NOMO-1 treated with dmso at 0.1 percent for 144 hours (cell line): ENCODE results near the gene ABCC10.
A peak's percentile ranks its signal among the peaks of the same experiment; 100 is the strongest.

ENCODE experiments used
- DNase-seq: peaks from one replicate; lab custom pipeline; 2025; ENCODE audit not compliant: unreplicated experiment; lab: John Stamatoyannopoulos, UW

Gene ABCC10

DNA sequence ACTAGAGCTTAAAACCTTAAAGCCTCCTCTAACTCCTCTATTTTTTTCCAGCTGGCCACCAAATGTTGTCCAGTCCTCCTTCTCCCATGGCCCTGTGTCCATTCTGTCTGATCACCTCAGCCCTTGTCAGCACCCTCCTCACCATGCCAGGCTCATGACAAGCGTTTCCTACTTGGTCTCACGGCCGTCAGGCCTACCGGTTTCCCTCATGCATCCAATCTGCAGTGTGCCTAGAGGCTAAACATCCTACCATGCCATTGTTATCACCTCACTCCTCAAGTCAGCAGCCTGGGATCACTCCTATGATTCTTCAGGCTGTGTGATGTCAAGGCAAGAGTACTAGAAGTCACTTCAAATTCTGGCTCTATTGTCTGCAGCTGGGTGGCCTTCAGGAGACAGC is 40.4 kb downstream of the ABCC10 start:
- no peak for DNase-seq

DNA sequence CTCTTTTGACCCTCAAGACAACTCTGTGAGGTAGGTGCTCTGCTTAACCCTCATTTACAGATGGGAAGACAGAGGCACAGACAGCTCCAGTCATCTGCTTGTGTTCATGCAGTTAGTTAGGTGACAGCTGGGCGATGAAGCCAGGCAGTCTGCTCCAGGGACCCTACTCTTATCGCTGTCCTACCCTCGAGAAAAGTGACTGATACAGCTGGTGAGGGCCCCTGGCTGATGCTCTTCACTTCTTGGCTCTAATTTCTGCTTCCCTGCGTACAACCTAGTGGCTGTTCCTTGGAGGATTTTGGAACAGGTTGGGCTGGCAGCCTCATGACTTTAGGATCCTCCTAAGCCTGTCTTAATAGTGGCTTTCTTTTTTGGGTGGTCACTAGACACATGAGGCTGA is 40.9 kb downstream of the ABCC10 start:
- no peak for DNase-seq

DNA sequence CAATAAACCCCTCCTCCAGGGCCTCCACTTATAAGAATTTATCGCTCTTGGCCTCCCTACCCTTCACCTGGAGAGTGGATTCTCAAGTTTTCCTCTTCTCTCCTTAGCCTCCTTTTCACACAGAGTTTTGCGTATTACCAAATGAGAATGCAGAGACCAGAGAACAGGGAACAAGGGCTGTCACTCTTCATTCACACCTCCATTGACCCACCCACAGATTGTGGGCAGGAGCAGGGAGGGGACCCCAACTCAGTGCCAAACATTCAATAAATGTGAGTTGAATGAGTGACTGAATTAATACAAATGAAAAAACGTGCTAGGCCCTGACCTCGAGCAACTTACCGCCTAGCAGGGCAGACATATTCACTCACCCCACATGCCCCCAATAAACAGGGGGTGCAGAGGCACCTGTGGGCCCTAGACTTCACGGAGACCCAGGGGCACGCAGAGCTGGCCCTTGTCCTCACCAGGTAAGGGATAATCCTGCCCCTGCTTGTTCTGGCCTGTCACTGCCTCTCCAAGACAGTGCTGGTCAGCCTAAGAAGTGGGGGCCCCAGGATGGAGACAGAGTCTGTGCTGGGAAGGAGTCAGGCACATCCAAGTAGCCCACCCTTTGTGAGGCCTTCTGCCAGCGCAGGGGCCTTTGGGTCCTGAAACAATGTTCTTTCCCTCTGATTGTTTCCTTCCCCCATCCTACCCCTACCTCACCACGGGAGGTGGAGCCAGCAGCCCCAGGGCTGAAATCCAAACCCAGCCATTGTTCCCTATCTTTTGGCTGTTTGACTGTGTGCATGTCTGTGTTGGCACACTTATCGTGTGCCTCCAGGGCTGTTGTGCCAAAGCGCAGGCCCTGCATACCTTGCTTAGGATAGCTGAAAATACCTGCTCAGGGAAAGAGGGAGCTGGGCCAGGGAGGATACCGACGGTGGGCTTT is 41.7 kb downstream of the ABCC10 start:
- DNase-seq: no peak

DNA sequence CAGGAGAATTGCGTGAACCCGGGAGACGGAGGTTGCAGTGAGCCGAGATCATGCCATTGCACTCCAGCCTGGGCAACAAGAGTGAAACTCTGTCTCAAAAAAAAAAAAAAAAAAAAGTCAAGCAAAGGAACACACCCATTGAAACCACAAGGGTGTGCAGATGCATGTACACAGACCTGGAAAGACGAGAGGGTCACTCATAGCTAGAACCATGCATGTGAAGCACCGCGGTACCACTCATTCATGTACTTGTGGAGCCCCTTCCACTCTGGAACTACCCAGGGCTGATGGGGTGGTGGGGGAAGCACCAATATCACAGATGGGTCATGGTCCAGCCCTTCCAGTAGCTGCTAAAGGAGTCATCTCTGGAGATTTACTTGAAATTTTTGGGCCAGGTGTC is 42.6 kb downstream of the ABCC10 start:
- DNase-seq: no peak

- no peak for DNase-seq
Observed at GRCh38 chr6:43471399-43471798, 44.1 kb downstream of the ABCC10 start.

GRCh38 chr6:43472515-43472914 is 45.2 kb downstream of the ABCC10 start:
- DNase-seq: no peak

GRCh38 chr6:43475516-43475915 is 48.2 kb downstream of the ABCC10 start:
- no peak for DNase-seq

DNA sequence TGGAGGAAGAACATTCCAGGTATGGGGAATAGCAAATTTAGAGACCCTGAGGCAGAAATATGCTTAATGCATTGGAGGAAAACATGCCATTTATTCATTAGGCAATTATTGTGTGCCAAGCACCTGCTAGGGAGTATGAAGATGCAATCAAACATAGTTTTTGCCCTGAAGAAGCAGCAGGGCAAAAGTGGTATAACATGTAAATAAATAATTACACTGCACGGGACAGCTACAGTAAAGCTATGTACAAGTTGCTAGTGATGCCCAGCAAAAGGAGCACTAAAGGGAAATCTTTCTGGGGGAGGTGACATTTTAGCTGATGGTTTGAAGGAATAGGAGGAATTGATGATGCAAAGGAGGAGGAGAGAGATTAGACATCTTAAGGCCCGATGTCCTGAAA is 49.4 kb downstream of the ABCC10 start:
- DNase-seq: no peak

GRCh38 chr6:43477235-43478007 is 50.1 kb downstream of the ABCC10 start, which contains the start of gene TJAP1:
Gene TJAP1, plus strand, starts transcription at chr6:43477570. Its CDS starts 21,432 bp downstream, at chr6:43499002.
- DNase-seq: peak; percentile 69

DNA sequence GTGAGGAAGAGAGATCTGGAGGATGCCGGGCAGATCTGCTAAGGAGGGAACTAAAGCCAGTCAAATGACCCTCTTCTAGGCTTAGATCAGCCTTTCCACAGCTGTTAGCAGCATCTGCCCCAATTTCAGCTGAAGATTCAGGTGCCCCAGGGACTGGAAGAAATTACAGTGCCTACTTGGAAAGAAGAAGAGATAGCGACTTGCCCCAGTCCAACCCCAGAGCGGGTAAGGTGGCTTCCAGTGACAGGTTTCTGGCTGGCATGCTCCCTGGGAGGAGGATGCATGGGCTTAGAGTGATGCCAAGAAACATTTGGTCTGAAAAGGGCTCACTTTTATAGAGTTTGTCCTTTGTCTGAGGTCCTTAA is 50.6 kb downstream of the ABCC10 start:
- DNase-seq: peak; percentile 5

GRCh38 chr6:43481075-43481474 is 53.7 kb downstream of the ABCC10 start:
- no peak for DNase-seq

DNA sequence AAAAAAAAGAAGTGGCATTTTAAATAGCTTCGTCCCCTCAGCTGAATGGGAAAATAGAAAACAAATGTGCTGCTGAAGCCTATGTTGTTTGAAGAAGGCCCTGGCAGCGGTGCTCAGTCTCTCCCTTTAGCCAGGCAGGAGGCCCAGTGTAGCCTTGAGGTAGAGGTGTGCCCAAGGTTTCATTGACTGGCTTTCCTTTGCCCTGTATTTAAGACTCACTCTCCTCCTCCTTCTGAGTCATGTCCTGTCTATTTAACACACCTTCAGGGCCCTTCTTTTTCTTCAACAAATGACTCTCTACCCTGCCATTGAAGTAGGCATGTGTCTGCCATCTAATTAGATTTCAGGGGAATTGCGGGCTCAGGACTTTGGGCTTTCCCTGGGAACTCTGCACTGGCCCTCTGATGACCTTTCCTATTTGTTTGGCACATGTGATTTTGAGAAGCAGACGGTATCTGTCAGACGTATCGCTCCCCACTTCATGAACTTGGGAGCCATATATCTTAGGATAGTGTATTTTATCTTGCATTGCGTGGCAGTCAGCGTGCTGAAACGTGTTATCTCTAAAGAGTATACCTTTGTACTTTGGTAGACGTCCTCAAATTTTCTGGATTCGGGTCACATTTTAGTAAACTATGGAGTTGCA is 54.4 kb downstream of the ABCC10 start:
- DNase-seq: no peak

DNA sequence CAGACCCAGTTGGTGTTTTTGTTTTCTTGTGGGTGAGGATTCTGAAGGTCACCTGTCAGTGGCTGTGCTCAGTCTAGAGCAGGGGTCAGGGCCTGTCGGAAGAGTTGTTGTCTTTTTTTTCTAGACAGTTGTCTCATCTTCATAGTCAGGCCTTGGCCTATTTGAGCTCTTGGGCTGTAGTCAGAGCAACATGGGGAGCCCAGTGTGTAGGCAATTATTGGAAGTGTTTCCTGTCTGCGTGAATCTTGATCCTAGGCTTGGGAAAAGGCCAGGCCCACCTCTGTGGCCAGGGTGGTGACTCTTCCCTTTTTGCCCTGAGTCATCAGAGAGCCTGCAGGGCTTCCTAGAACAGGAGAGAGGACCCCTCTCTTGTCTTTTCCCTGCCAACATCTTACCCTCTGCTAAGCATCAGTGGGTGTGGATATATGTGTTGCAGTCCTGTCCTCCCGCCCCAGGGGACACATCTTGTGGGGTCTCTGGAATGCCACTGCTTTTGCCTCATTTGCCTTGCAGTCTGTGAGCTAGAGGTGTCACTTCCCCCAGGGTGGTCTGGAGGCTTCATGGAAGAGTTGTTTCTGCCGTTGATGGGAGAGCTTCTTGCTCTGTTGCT is 61.4 kb downstream of the ABCC10 start:
- no peak for DNase-seq

DNA sequence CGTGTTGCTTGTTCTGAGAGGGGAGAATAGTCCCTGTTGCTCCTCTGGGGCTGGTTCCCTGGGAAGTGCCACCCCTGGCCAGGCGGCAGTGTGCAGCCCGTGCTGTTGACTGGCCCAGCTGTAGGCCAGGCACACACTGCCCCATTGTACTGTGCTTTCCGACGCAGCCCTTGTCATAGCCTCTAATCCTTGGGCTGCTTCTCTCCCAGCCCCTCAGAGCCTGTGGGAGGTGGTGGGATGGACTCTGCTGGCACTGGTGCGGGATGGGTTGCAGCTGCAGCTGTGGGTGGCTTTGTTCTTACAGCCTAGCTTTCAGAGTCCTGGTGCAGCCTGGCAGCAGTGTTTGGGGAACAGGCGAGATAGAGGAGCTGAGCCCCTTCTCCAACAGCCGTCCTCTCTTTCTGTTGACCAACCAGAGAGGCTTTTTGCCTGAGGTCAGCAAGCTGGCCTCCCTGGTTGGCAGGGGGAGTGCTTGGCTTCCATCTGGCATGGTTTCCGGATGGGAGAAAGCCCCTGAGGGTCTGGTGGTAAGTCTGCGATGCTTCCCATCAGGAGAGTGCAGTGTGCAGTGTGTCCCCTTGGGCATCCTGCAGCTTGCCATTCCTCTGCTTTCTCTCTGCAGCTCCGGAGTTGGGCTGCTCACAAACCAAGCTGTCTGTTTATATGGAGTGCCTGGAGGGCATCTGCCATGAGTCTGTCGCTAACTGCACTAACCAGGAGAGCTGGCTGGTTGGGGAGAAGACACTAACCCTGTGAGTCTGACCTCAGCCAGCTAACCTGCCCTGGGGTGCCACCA is 62.1 kb downstream of the ABCC10 start:
- no peak for DNase-seq

GRCh38 chr6:43490523-43490939 is 63.2 kb downstream of the ABCC10 start:
- no peak for DNase-seq

DNA sequence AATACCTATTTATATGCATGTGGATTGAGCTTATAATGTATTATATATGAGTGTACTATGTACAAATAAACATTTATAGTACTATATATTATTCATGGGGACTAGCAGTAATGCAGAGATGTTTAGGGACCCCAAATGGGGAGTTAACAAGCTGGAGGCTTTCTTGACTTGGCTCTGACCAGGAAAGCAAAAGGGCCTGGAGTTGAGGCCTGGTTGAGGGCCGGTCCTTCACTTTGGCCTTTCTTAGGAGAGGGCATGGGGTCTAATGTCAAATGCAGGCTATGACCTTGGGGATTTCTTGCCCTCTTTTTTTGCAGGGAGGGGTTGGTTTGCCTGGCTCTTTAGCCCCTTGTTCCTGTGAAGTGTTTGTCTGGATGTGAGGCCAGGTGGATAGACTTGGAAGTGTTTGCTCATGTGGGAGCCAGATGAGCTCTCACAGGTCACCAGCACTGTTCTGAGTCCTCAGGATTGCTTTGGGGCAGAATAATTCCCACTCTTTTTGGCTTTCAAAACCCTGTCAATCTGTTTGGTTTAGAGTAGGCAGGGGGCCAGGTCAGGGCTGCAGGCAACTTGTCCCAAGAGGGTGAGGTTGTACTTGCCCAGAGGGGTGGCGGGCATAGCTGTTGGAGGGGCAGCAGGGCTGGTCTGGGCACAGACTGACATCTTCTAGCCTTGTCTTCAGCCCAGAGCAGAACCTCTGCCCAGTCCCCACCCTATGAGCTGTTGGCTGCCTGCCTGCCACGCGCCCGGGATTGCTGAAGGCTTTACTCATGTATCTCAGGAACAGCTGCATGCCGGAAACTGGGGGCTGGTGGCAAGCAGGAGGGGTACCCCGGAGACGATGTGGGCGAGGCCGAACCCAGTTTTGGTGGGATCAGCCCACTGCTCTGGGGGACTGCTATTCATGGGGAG is 64.7 kb downstream of the ABCC10 start:
- DNase-seq: no peak

- no peak for DNase-seq
Observed at GRCh38 chr6:43492673-43493072, 65.3 kb downstream of the ABCC10 start.

DNA sequence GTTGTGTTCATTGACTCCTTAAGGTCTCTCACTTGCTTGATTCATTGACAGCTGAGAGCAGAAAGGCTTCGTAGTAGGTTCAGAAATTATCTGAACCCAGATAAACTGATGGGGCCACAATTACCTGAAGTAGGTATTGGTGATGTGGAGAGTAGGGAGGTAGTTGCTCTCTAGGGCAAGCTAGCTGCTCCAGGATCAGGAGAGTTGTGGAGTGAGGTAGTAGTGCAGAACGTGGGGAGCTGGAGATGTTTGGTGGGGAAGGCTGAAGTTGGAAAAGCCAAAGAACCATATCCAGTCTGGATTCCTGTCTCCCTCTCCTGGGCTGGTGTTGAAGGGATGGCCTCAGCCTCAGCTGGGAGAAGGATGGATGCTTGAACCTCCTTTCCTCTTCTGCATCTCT is 65.9 kb downstream of the ABCC10 start:
- no peak for DNase-seq

- no peak for DNase-seq
Observed at GRCh38 chr6:43493833-43494232, 66.5 kb downstream of the ABCC10 start.
